Stimulated activated CD8-positive, alpha-beta memory T cell treated with anti-CD3 and anti-CD28 coated beads, Interleukin-7, amount 100 ng/mL, for 4 hours (primary cell): ENCODE data around the gene GPRC5B.

Experiments used
- DNase-seq, 2 donors: peaks; one replicate each; pipeline ENCODE4 v3.0.0-alpha.2; 2020; ENCODE audit warnings: low read depth in 2 of 2

The GPRC5B gene

DNA sequence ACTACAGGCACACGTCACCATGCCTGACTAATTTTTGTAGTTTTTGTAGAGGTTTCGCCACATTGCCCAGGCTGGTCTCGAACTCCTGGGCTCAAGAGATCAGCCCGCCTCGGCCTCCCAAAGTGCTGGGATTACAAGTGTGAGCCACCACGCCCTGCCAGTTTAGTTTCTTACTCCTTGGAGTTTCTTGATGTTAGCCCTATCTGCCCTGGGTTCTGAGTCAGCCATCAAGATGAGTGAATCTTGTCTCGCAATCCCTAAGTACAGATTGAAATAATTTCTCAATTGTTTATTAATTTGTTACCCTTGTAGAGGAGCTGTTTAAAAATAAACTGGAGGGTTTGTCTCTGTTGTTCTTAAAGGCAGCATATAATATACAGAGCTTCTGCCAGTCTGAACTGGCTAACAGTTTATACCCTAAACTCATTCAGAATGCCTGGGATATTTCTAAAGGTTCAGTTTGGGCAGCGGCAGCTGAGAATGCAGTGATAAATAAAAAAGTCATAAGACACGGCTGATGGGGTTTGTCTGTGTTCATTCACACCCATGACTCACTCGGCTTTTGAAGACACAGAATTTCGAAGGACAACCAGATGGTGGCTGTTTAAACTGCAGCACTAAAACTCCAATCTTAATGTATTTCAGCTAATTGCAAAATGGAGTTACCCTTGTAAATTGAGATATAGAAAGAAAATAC is 39.6 kb downstream of the GPRC5B start:
- no peak for DNase-seq

DNA sequence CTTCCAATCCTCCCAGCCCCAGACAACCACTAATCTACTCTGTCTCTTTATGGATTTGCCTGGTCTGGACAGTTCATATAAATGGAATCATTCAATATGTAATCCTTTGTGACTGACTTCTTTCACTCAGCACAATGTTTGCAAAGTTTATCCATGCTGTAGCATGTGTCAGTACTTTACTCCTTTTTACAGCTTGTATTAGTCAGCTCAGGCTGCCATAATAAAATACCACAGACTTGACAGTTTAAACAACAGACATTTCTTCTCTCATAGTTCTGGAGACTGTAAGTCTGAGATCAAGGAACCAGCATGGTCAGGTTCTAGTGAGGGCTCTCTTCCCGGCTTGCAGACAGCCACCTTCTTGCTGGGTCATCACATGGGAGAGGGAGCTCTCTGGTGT is 41.3 kb downstream of the GPRC5B start:
- no peak for DNase-seq

DNA sequence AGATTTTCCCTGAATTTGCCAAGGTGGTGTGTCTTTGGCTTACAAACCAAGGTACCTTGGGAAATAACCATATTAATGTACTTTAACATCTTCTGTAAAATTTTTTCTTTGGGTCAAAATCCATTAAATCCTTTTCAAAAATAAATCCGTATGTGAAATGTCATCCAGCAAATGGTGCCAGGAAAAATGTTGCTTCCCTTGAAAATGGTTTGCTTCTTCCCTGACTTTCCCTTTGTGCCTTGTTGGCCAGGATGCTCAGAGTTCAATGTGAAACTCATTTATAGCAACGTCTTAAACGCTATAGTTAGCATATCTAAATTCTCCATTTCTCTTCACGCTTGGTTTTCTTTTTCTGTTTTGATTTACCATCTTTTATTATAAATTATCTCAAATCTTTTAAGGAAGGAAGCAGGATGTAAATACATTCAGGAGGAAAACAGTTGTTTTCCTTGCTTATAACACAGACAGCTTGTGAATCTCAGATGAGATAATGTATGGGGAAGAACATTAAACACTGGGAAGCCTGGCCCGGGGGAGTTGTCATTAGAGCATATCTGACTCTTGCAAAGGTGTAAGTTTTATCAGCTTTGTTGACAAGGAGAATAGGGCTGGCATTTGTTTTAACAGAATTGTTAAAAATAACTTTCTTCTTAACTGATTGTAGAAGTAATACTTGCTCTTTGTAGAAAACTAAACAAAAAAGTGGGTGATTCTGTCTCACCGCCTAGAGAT is 42.1 kb downstream of the GPRC5B start:
- DNase-seq: no peak

DNA sequence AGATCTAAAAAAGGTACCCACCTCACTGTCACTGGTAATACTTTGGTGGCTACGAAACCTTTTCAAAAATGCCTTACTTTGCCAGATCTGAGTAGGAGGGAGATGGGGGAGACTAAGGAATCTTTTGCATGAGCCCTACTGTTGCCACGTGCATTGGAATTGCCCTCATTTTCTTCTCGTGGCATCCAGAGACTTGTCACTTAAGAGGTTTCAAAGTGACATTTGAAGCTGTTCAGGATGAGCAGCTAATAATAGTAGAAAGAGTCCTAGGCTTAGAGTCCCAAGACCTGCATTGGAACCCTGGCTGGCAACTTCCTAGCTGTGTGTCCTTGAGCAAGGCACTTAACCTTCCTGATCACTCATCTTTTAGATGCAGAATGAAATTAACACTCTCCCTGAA is 43.5 kb downstream of the GPRC5B start:
- DNase-seq: no peak

DNA sequence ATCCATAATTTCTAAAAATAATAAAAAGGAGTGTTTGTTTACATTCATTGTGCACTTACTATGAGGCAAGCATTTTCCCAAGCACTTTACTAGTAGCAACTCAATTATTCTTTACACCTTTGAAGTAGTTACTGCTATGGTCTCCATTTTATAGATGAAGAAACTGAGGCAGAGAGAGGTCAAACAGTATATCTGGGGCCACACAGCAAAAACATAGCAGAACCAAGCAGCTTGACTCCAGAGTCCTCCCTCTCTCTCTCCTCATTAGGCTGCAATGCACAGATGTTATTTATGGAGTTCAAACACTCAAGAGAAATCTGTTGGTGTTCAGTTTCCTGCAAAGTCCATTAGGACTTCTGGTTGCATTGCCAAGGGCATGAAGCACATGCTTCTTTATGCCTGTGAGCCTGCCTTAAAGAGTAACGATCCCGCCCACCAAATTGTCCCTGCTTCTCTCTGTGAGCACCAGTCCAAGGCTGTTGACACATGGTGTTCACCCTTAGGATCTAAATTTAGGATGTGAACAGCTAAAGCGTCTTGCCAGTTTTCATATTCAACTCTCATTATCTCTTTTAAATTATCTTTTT is 44.0 kb downstream of the GPRC5B start:
- DNase-seq: no peak

DNA sequence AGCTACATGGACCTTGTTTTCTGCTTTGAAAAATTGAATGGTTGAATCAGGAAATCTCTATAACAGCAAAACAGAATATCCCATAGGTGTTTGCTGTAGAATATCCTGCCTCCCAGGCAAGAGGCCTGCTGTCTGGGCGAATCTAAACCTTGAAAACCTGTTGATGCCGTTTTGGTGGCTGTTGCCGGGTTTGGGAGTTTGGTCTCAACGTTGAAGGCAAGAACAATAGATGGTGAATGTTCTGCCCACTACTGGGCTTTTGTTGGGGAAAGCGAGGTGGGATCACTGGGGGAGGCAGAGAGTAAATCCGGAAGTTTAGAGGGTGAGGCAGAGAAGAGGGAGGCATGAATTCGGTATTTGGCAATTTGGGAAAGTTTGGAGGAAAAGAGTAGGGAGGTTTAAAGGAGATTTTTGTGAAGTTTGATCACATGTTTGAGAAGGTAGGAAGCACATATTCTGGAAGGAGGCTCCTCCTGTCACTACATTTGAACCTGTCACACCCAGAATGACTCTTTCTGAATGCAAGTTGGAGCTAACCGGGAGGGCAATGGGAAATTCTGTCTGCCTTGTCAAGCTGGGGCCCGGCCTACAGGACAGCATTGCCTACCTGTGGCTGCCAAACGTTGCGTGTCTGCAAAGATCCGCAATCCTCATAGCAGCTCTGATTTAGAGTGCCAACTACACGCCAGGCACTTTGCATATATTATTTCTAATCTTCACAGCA is 46.5 kb downstream of the GPRC5B start:
- DNase-seq: no peak

DNA sequence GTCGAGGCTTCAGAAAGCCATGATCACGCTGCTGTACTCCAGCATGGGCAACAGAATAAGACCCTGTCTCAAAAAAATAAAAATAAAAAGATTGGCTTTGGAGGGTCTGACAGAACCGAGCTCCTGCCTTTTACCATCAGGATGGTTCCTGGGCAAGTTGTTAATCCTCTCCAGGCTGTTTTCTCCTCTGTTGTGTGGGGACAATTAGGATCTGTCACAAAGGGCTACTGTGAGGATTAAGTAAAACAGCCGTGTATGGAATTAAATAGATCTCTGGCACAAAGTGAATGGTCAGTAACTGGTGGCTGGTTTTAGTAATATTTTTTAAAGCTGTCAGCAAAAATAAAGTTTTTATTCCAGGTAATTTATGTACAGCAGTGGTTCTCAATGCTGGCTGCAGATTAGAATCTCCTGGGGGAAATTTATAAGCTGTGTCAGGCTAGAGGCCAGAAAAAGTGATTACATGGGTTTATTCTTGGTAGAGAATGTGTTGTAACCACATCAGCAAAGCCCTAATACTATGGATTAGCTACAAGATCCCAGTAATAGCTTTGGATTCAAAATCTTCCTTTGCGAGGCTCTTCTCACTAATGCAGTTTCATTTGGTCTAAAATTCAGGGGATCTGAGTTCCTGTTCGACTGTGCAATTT is 47.2 kb downstream of the GPRC5B start:
- DNase-seq: no peak

DNA sequence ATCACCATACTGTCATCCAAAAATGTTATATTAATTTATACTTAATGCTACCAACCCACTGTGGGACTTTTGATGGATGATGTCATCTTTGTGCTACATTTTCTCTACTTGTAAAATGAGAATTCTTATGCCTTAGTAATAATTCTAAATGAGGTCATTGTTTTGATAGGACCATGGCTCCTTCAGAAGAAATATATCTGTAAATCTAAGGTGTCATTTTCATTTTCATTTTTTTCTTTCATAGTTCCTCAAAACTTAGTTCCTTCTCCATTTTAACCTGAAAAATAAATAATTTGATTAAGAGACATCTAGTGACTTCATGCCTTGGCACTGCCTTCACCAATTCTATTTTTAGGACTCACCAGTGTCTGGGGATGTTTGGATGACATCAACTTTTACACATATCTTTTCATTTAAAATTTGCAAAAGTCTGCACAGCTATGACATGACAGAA is 48.7 kb downstream of the GPRC5B start:
- DNase-seq: no peak

DNA sequence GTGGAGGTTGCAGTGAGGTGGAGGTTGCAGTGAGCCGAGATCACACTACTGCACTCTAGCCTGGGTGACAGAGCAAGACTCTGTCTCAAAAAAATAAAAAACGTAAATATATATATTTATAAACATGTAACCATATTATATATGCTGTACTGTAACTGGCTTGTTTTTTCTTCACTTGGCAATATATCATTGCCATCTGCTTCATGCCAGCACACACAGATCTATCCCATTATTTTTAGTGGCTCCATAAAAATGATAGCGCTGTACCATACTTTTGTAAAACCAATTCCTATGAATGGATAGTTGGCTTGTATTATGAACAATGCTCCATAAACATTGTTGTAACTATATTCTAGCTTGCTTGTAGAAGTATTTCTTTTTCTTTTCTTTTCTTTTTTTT is 49.5 kb downstream of the GPRC5B start:
- DNase-seq: no peak

DNA sequence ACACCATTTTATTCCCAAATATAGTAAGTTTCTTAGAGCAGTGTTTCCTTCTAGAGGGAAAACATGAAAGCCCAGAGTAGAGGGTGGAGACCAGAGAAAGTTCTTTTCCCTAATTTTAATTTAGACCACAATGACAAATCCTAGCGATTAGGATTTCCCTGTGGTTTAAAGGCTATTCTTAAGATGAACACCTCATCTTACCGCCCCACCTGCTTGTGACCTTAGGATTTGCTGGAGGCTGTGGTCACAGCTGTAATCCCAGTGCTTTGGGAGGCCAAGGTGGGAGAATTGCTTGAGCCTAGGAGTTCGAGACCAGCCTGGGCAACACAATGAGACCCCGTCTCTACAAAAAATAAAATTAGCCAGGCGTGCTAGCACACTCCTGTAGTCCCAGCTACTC is 51.1 kb downstream of the GPRC5B start:
- no peak for DNase-seq

DNA sequence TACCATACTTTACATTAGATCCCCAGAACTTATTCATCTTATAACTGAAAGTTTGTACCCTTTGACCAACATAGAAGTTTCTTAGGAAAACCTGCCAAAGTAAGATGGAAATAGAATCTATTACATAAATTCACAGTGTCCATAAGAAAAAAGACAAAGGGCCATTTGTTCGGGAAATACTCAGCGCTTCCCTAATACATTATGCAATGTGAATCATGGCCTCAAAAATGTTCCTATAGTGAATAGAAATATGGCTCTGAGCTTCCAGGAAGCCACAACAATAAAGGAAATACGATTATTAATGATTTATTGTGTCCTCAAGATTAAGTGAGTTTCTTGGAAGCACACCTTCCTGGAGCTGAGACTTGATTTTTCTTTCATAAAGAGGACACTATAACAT is 51.5 kb downstream of the GPRC5B start:
- DNase-seq: no peak

DNA sequence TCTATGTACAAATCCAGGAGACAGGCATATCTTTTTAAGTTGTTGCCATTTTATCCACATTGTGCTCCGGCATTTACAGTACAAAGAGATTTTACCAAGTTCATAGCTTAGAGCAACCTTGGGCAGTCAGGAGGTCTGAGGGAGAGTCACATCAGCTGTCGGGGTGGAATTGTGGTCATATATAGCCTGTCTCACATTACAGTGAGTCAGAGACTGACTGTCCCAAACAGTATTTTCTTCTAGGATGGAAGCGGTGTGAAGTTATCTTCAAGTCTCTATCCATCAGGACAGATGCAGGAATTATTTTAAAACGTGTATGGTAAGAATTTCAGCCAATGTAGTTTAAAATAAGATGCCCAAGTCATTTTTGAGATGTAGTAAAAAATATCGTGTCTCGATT is 53.0 kb downstream of the GPRC5B start:
- DNase-seq: no peak

DNA sequence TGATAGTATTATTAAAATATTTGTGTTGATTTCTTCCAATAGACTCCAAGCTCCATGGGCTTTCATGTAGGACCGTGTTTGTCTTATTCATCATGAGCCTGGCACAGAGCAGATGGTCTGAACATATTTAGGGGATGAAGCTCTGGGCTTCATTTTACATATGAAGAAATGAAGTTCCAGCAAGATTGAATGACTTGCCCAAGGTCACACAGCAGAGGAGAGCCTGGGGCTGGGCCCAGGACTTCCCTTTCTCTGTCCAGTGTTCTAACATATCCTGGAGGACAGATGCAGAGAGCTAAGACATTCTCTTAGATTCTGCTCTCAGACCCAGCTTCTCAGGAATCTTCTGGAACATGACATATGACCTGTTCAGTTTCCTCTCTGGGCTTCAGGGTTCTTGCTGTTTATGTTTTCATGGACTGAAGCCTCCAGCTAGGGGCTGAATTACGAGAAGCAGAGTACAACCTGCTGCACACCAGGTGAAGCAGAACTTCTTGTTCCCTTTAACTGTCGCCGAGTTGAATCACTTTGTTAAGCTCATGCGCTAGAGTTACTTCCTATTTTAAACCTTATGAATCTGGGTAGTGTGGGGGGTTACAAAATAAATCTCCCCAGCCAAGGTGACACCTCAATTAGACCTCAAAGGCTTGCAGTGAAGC is 53.6 kb downstream of the GPRC5B start:
- DNase-seq: no peak

DNA sequence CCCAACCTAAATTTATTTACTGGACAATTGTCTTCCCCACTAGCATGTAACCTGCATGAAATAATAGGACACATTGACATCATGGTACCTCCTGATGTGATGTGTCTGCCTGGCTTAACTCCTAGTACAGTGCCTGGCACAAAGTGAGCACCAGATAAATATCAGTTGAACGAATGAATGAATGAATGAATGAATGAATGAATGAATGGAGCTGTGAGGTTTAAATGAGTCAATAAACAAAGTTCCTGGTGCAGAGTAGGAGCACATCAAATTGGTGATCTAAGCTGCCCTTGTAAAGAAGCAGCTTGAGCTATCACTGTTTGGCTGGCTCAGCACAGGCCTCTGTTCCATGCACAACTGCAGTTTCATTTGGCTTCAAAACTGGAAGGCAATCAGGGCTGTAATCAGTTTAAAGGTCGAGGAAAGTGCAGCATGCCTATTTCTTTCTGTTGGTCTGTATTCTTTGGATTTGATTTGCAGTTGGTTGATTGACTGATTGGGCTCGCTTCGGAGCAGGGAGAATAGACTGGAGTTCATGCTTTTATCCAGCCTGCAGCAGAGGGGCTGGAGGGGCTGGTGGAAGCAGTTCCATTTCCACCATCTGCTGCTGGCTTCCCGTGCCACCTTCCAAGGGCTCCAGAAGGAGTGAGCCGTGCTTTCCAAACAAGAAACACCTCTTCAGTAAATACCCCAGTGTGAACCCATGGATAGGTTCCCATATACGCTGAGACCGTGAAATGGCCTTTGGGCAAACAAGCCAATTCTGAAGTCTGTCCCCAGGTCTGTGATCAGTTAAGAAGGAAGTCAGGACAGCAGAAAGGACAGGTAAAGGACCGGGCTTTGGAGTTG is 54.6 kb downstream of the GPRC5B start:
- DNase-seq: no peak

DNA sequence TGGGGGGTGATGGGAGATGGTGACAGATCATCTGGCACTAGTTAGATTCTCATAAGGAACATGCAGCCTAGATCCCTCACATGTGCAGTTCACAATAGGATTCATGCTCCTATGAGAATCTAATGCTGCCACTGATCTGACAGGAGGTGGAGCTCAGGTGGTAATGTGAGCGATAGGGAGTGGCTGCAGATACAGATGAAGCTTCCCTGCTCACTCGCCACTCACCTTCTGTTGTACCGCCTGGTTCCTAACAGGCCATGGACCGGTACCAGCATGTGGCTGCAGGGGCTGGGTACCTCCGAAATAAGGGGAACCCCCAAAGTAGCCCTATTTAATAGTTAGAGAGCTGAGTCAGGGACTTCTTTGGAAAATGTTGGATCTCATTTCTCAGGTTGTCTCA is 60.4 kb downstream of the GPRC5B start:
- DNase-seq: no peak

DNA sequence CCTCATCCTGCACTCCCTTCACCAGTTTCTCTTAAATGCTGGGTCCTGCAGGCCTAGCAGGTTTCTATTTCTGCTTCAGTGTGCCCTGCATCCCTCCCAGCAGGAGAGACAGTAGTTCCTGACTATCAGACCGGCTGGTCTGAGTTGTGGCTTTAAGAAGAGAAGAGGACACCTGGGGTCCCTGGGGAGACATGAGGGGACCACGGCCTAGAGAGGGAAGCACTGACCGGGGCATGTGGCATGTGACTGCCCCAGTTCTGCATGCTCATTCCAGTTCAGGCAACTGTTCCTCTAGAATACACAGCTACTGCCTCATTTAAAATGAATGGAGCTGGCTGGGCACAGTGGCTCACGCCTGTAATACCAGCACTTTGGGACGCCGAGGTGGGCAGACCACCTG is 61.3 kb downstream of the GPRC5B start:
- DNase-seq: no peak

DNA sequence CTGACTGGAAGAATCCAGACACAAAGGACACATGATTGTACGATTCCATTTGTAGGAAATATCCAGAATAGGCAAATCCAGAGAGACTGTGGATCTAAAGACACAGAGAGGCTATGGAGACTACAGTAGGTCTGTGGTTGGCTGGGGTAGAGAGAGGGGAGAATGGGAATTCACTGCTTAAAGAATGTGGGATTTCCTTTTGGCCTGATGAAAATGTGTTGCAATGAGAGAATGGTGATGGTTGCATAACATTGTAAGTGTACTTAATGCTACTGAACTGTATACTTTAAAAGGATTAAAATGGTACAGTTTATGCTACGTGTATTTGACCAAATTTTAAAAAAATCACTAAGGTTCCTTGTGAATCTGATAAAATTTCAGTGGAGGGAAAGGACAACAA is 62.1 kb downstream of the GPRC5B start:
- no peak for DNase-seq

DNA sequence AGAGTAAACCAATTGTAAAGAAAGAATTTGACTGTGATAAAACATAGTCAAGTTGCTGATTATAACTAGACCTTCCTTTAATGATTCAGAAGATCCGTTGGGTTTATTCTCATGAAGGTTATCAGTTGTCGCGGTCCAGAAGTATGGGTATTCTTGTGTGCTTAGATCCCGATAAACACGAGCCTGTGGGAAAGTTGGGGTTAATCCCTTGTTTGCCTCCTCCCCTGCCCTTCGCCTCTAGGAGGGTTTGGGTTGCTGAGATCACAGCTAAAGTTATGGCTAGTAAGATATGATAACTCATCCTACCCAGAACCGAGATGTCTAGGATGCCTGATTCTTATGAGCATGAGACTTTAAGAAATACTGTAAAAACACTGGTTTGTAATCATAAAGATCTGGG is 66.8 kb downstream of the GPRC5B start:
- DNase-seq: no peak

DNA sequence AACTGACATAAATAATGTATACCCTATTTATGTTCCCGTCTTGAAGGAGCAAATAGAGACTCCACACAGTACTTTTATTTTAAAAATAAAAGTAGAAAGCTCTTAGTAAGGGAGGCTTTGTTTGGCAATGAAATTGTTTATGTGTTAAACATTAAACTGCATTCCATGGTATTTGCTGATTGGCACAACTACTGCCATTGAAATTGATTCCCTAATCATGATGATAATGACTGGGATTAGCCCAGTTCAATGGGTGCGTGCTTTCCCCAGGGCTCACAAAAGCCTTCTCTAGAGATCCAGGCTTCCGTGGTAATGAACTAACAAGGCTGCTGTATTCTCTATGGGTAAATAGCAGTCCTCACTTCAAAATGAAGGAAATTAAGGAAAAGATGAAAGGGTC is 67.5 kb downstream of the GPRC5B start:
- no peak for DNase-seq

DNA sequence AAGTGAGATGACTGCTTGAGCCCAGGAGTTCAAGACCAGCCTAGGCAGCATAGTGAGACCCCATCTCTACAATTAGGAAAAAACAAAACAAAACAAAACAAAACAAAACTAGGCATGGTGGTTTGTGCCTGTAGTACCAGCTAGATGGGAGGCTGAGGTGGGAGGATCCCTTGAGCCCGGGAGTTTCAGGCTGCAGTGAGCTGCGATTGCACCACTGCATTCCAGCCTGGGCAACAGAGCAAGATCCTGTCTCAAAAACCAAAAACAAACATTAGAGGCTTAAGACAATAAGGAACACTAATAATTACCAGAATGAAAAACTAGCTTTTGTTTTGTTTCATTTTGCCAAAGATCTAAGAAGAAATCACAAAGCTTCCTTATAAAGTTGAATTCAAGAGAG is 69.2 kb downstream of the GPRC5B start:
- no peak for DNase-seq

DNA sequence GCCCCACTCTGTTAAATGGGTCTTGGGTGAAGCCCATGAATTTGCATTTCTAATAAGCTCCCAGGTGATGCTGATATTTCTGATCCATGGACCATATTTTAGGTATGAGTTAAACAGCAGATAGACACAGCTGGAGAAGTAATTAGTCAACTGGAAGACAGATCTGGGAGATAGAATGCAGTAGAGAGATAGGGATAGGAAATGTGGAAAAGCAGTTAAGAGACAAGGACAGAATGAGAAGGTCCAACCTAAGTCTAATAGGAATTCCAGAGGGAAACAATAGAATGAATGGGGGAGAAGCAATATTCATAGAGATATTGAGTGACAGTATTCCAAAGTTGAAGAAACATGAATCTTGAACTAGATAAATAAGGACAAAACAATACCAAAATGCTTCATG is 71.7 kb downstream of the GPRC5B start:
- no peak for DNase-seq
